ENCODE data around the gene CAPRIN1. TPM values are rescaled to one million over a fixed set of nuclear protein-coding genes. Genes with fewer than 3 reads are reported as not detected.

CAPRIN1 gene
- total RNA-seq, 1 donor from 2014 or later: 302 TPM

- Mint-ChIP-seq H3K4me3 (no peak overlapping the region), H3K27ac (no peak overlapping the region), H3K27me3 (ENCODE audit: low read depth) (no peaks in the 10 kb centered on the region), H3K36me3 (peaks cover 51% of the 10 kb centered on the region), H3K9me3 (no peaks in the 10 kb centered on the region), H3K4me1 (no peaks in the 10 kb centered on the region)
- DNase-seq (ENCODE audit: low spot score in 2 of 2, unreplicated experiment in 2 of 2): no peak
- no peak for TF ChIP-seq CTCF (IDR thresholded peaks at IDR 0.05; ENCODE audit: unreplicated experiment)
Observed at GRCh38 chr11:34120651-34121050, 69.1 kb downstream of the CAPRIN1 start.

- Mint-ChIP-seq H3K36me3 (peaks cover 60% of the 10 kb centered on the region), H3K4me1 (no peaks in the 10 kb centered on the region), H3K27ac (no peak overlapping the region), H3K4me3 (no peak overlapping the region), H3K9me3 (peaks cover 8% of the 10 kb centered on the region), H3K27me3 (ENCODE audit: low read depth) (no peaks in the 10 kb centered on the region)
- DNase-seq (ENCODE audit: low spot score in 2 of 2, unreplicated experiment in 2 of 2): no peak
- TF ChIP-seq CTCF (IDR thresholded peaks at IDR 0.05; ENCODE audit: unreplicated experiment): no peak
Observed at GRCh38 chr11:34124885-34125668, 73.5 kb downstream of the CAPRIN1 start.

- Mint-ChIP-seq H3K4me3 (no peak overlapping the region), H3K27ac (no peak overlapping the region), H3K9me3 (peaks cover 8% of the 10 kb centered on the region), H3K4me1 (no peaks in the 10 kb centered on the region), H3K36me3 (peaks cover 56% of the 10 kb centered on the region), H3K27me3 (ENCODE audit: low read depth) (no peaks in the 10 kb centered on the region)
- DNase-seq (ENCODE audit: low spot score in 2 of 2, unreplicated experiment in 2 of 2): no peak
- no peak for TF ChIP-seq CTCF (IDR thresholded peaks at IDR 0.05; ENCODE audit: unreplicated experiment)
Observed at GRCh38 chr11:34126959-34127848, 75.7 kb downstream of the CAPRIN1 start.

GRCh38 chr11:34128824-34129223 is 77.3 kb downstream of the CAPRIN1 start:
- Mint-ChIP-seq H3K27ac (no peak overlapping the region), H3K9me3 (peaks cover 8% of the 10 kb centered on the region), H3K36me3 (peaks cover 53% of the 10 kb centered on the region), H3K4me3 (no peak overlapping the region), H3K4me1 (no peaks in the 10 kb centered on the region), H3K27me3 (ENCODE audit: low read depth) (no peaks in the 10 kb centered on the region)
- DNase-seq (ENCODE audit: low spot score in 2 of 2, unreplicated experiment in 2 of 2): no peak
- no peak for TF ChIP-seq CTCF (IDR thresholded peaks at IDR 0.05; ENCODE audit: unreplicated experiment)

GRCh38 chr11:34132261-34132965 is 80.9 kb downstream of the CAPRIN1 start:
- TF ChIP-seq CTCF (IDR thresholded peaks at IDR 0.05; ENCODE audit: unreplicated experiment): no peak
- Mint-ChIP-seq H3K36me3 (peaks cover 51% of the 10 kb centered on the region), H3K27ac (no peak overlapping the region), H3K4me1 (no peaks in the 10 kb centered on the region), H3K27me3 (ENCODE audit: low read depth) (no peaks in the 10 kb centered on the region), H3K4me3 (no peak overlapping the region), H3K9me3 (peaks cover 8% of the 10 kb centered on the region)
- no peak for DNase-seq (ENCODE audit: low spot score in 2 of 2, unreplicated experiment in 2 of 2)
